Vagina (tissue), 2 donors: ENCODE results near the gene URM1. TPM values are rescaled to one million over a fixed set of nuclear protein-coding genes. Genes with fewer than 3 reads are reported as not detected.
A peak's percentile ranks its signal among the peaks of the same experiment; 100 is the strongest.

Experiments used
- DNase-seq, 2 donors: peaks; one replicate each; pipeline ENCODE4 v3.0.0-alpha.2; 2017; ENCODE audit errors: extremely low spot score in 2 of 2
- H3K27ac ChIP-seq: fragments of 200-600 bp; sonication (generic); one replicate; pipeline ENCODE4 v1.5.1; 2019
- H3K27me3 ChIP-seq: fragments of 200-600 bp; sonication (generic); one replicate; pipeline ENCODE4 v1.5.1; 2019
- H3K36me3 ChIP-seq, 2 donors: fragments of 200-600 bp; sonication (generic); one replicate each; pipeline ENCODE4 v1.5.1; 2017 to 2019
- H3K4me1 ChIP-seq: fragments of 200-600 bp; sonication (generic); one replicate; pipeline ENCODE4 v1.5.1; 2019
- H3K4me3 ChIP-seq, 2 donors: fragments of 200-600 bp; sonication (generic); 1 replicate in 1 of 2; 2 replicates in 1 of 2; pipeline ENCODE4 v1.5.1; 2016 to 2019
- H3K9me3 ChIP-seq: fragments of 200-600 bp; sonication (generic); one replicate; pipeline ENCODE4 v1.5.1; 2019
- POLR2A ChIP-seq, 2 donors: fragments of 450-650 bp; IDR thresholded peaks; one replicate each; pipeline ENCODE4 v1.6.1; 2017; ENCODE audit warnings: antibody characterized with exemption in 2 of 2, mild to moderate bottlenecking in 2 of 2, moderate library complexity in 2 of 2
- POLR2AphosphoS5 ChIP-seq, 2 donors: sonication (generic); formaldehyde crosslinking; IDR thresholded peaks; one replicate each; pipeline ENCODE4 v1.9.0; 2017; ENCODE audit warnings: antibody characterized with exemption in 2 of 2, mild to moderate bottlenecking in 2 of 2, low read depth in 1 of 2; ENCODE audit not compliant: insufficient read depth in 1 of 2
- intact Hi-C: fragments of 100-400 bp; cut with DNase I; formaldehyde crosslinking; loops from one replicate; pipeline ENCODE4 v1.15.1; 2023
- total RNA-seq: library from RNA; depleted of rRNA; stranded (reverse); fragments of >200 nt; gene quantifications from one replicate; pipeline ENCODE4 v1.2.3, GENCODE V29; 2016
- TF ChIP-seq, protein P1 (sequence below), 3 experiments: fragments of 450-650 bp in 2 of 3; fragments of 200-600 bp in 1 of 3; sonication (generic) in 1 of 3; IDR thresholded peaks; one replicate each; pipeline ENCODE4 v1.5.1; 2017 to 2019; ENCODE audit warnings: antibody characterized with exemption in 3 of 3, mild to moderate bottlenecking in 2 of 3, moderate library complexity in 2 of 3

Gene URM1
- total RNA-seq: 15.2 TPM

DNA sequence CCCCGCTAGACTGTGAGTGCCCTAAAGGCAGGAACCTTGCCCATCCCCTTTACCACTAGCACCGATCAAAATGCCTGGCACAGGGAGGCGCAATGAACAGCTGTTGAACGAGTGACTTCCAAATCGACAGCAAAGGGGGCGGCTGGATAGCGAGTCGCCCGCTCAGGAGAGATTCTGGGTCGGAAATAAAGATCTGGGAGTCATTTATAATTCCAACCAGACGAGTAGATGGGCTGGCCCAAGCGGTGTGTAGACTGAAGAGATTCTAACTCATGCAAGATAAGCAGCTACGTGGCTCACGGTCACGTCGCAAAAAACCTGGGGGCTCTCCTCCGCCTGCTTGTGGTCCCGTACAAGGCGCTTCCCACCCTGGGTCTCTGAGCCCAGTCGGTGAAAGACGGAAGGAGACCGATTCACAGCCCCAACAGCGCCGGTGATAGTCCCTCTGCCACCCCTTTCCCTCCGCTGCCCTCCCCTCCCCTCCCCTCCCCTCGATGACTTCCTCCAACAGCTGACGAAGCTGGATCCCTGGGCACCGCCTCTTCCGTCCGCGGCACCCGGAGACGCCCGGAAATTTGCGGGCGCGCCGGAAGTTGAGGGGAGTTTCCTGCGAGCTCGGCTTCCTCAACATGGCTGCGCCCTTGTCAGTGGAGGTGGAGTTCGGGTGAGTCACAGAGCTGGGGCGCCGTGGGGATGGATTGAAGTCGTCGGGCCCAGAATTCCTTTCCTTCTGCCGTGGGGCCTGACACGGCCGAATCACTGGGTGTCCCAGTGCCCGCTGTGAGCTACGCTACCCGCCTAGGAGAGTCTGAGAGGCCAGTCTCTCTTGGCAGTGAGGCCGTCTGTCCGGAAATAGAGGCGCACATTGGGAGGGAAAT, at the start of gene URM1:
Gene URM1 (plus strand): TSS at position 623 of the 878 bp plus-strand sequence. CDS start 7 bp downstream, at position 630.
- Histone ChIP-seq H3K4me1 (peaks cover 36% of the 10 kb centered on the region), H3K4me3 (peak within 1 kb of the TSS; percentile 85 to 88), H3K36me3 (peaks cover 0 to 7% of the 10 kb centered on the region in 2 donors), H3K27me3 (no peaks in the 10 kb centered on the region), H3K9me3 (no peaks in the 10 kb centered on the region), H3K27ac (peak within 1 kb of the TSS; percentile 88)
- DNase-seq: peak; percentile 96 to 97
- intact Hi-C loops: no loop called here
- TF ChIP-seq, protein P1, sequence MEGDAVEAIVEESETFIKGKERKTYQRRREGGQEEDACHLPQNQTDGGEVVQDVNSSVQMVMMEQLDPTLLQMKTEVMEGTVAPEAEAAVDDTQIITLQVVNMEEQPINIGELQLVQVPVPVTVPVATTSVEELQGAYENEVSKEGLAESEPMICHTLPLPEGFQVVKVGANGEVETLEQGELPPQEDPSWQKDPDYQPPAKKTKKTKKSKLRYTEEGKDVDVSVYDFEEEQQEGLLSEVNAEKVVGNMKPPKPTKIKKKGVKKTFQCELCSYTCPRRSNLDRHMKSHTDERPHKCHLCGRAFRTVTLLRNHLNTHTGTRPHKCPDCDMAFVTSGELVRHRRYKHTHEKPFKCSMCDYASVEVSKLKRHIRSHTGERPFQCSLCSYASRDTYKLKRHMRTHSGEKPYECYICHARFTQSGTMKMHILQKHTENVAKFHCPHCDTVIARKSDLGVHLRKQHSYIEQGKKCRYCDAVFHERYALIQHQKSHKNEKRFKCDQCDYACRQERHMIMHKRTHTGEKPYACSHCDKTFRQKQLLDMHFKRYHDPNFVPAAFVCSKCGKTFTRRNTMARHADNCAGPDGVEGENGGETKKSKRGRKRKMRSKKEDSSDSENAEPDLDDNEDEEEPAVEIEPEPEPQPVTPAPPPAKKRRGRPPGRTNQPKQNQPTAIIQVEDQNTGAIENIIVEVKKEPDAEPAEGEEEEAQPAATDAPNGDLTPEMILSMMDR (IDR thresholded peaks at IDR 0.05): no peak
- TF ChIP-seq POLR2AphosphoS5 (IDR thresholded peaks at IDR 0.05; ENCODE audit: insufficient read depth in 1 of 2, low read depth in 1 of 2) (peak; percentile 91 to 94), POLR2A (IDR thresholded peaks at IDR 0.05) (peak in 1 of 2 donors; percentile 82)

DNA sequence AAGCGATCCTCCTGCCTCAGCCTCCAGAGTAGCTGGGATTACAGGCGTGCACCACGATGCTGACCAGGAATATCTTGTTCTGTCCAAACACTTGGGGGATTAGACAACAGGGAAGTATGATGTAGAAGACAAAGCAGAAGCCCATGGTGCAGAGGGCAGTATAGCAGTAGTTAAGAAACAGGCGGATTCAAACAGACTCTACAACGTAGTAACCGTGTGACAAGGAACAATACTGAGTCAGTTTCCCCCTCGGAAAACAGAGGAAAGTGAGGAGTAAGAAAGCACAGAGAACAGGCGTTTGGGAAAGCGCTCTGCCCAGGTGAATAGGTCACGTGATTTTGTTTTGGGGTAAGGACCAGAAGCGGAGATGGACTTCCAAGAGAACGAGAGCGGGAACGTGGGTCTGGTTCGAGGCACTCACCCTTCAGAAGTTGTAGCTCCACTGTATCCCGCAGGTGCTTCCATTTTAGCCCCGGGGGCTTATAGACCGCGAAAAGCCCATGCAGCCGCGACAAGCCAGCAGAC, 49.2 kb upstream of the URM1 start:
- no peak for DNase-seq
- Histone ChIP-seq H3K27me3 (no peaks in the 10 kb centered on the region), H3K4me3 (peak overlapping the region; percentile 78 to 80), H3K27ac (peak overlapping the region; percentile 90), H3K4me1 (peaks cover 40% of the 10 kb centered on the region), H3K9me3 (no peaks in the 10 kb centered on the region), H3K36me3 (peaks cover 0 to 27% of the 10 kb centered on the region in 2 donors)
- intact Hi-C loops: no loop called here
- no peak for TF ChIP-seq POLR2A (IDR thresholded peaks at IDR 0.05)
- TF ChIP-seq, protein P1 (IDR thresholded peaks at IDR 0.05): no peak
- no peak for TF ChIP-seq POLR2AphosphoS5 (IDR thresholded peaks at IDR 0.05; ENCODE audit: insufficient read depth in 1 of 2, low read depth in 1 of 2)

DNA sequence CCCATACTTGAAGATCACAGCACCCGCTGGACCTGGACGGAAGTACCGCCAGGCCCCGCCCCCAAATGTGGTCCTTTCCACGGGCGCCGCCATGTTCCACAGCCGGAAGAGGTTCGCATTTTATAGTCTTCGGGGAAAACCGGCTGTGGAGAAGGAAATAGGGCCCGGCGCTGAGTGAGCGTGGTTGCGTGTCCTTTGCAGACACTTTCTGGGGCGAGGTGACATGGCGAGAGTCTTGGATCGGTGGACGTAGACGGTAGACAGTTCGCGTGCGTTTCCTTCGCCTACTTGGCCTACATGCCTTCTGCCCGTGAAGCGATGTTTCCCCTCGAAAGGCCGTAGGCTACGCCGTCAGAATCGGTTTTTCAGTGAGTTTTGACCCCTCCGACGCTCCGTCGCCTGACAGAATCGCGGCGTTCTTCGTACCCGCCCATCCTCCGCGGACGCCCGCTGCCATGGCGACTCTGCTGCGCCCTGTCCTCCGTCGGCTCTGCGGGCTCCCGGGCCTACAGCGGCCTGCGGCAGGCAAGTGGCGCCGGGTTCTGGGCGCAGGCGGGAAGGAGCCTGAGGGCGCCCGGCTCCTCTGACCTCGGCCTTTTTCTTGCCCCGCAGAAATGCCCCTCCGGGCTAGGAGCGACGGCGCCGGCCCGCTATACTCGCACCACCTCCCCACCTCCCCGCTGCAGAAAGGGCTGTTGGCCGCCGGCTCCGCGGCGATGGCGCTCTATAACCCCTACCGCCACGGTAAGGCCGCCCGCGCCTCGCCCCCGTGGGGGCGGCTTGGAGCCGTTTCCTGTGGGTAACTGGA, 48.6 kb upstream of the URM1 start, which contains the start of the genes COQ4 and TRUB2:
Gene COQ4 (plus strand): TSS at position 436 of the 808 bp plus-strand sequence. CDS start 20 bp downstream, at position 456.
Gene TRUB2 (minus strand): TSS at position 44 of the 808 bp plus-strand sequence. CDS start 39 bp downstream, at position 5.
- no peaks in the 10 kb centered on the region for H3K27me3 ChIP-seq
- peak within 1 kb of the TSS; percentile 78 to 80 for H3K4me3 ChIP-seq
- DNase-seq: peak in 1 of 2 donors; percentile 96
- intact Hi-C loops: no loop called here
- H3K9me3 ChIP-seq: no peaks in the 10 kb centered on the region
- TF ChIP-seq, protein P1 (IDR thresholded peaks at IDR 0.05): peak in 1 of 3 experiments; percentile 21
- TF ChIP-seq POLR2A (IDR thresholded peaks at IDR 0.05) (no peak), POLR2AphosphoS5 (IDR thresholded peaks at IDR 0.05; ENCODE audit: insufficient read depth in 1 of 2, low read depth in 1 of 2) (peak; percentile 92 to 93)
- peaks cover 0 to 22% of the 10 kb centered on the region in 2 donors for H3K36me3 ChIP-seq
- peaks cover 40% of the 10 kb centered on the region for H3K4me1 ChIP-seq
- peak within 1 kb of the TSS; percentile 90 for H3K27ac ChIP-seq

DNA sequence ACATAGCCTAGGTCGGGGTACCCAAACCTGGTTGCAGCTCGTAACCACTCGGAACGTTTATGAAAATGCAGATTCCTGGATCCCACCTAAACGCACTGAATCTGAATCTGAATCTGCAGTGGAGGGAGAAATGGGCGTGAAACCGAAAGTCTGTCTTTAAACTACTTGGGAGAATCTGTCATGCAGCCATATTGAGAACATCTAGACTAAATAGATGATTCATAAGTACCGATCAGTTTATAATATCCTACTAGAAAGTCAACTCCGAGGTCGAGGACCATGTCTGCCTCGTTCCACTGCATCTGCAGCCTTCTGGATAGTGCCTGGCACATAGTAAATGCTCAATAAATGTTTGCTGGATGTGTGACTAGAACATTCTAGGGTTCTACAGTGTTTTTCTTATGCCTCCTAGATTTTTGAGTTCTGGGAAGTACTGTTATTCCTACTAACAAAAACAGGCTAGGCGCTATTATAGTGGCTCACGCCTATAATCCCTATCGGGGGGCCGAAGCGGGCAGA, 47.9 kb upstream of the URM1 start:
- no peak for DNase-seq
- Histone ChIP-seq H3K27me3 (no peaks in the 10 kb centered on the region), H3K4me3 (peak overlapping the region; percentile 78 to 80), H3K9me3 (no peaks in the 10 kb centered on the region), H3K27ac (peak overlapping the region; percentile 90), H3K36me3 (peaks cover 0 to 21% of the 10 kb centered on the region in 2 donors), H3K4me1 (peaks cover 40% of the 10 kb centered on the region)
- TF ChIP-seq, protein P1 (IDR thresholded peaks at IDR 0.05): no peak
- intact Hi-C loops: no loop called here
